ENCODE results near the gene RBMS3. TPM values are rescaled to one million over a fixed set of nuclear protein-coding genes. Genes with fewer than 3 reads are reported as not detected.

Gene RBMS3
- total RNA-seq, 1 experiment from 2014 or later: 0.42 TPM

- H3K36me3 ChIP-seq (ENCODE audit: control insufficient read depth in 1 of 2, insufficient read depth in 2 of 2, low read length in 2 of 2): no peaks in the 10 kb centered on the region
- H3K27ac ChIP-seq (ENCODE audit: low read depth, low read length): no peak overlapping the region
- no peak overlapping the region for H2AFZ ChIP-seq (ENCODE audit: low read depth, low read length, poor library complexity, severe bottlenecking)
- no peak overlapping the region for H3K4me3 ChIP-seq (replicated peaks in 1 of 2; ENCODE audit: low read depth in 1 of 2, low read length in 2 of 2)
- no peaks in the 10 kb centered on the region for H3K9me3 ChIP-seq (ENCODE audit: control insufficient read depth in 1 of 2, insufficient read depth in 1 of 2, low read depth in 1 of 2, low read length in 2 of 2)
- CTCF ChIA-PET: interaction anchor here (0.7 kb wide), 1 partner anchor 468 kb away, joined by 3 read pairs; no protein-coding TSS in a partner anchor
- H3K27me3 ChIP-seq (ENCODE audit: insufficient read depth, low read length): no peaks in the 10 kb centered on the region
- H4K20me1 ChIP-seq (ENCODE audit: insufficient read depth): no peaks in the 10 kb centered on the region
- no peak for ATAC-seq
- H3K4me1 ChIP-seq (ENCODE audit: control insufficient read depth in 1 of 2, insufficient read depth in 2 of 2, low read length in 2 of 2): peaks cover 0 to 7% of the 10 kb centered on the region in 2 experiments; a peak in 2 of 4 replicates
- TF ChIP-seq CEBPB (IDR thresholded peaks at IDR 0.05; ENCODE audit: low read depth) (no peak), CTCF (IDR thresholded peaks at IDR 0.05 in 2 of 3, conservative IDR thresholded peaks at IDR 0.05 in 1 of 3; ENCODE audit: borderline replicate concordance in 1 of 3, insufficient read depth in 1 of 3, low read depth in 2 of 3, low read length in 2 of 3) (no peak), FOSL1 (IDR thresholded peaks at IDR 0.05; ENCODE audit: low read depth) (no peak), MAX (IDR thresholded peaks at IDR 0.05) (no peak), SP1 (IDR thresholded peaks at IDR 0.05; ENCODE audit: low read depth) (no peak), ELF1 (IDR thresholded peaks at IDR 0.05; ENCODE audit: borderline replicate concordance, low read depth) (no peak), ZBTB33 (IDR thresholded peaks at IDR 0.05; ENCODE audit: extremely low read depth, insufficient replicate concordance, low read length) (no peak)
- no peaks in the 10 kb centered on the region for H3K79me2 ChIP-seq (ENCODE audit: insufficient read depth, low read length)
- BruUV-seq (replicated peaks): no TSS peak
- no peak overlapping the region for H3K9ac ChIP-seq (ENCODE audit: low read length)
- intact Hi-C loops (cut with micrococcal nuclease): no loop called here
- RAD21 ChIA-PET (ENCODE audit: low non-redundant PET in 1 of 2, low total read pairs in 2 of 2, uncharacterized antibody in 2 of 2, unreplicated experiment in 2 of 2): no interaction called here
- no peaks in the 10 kb centered on the region for H3K9me2 ChIP-seq (ENCODE audit: insufficient read depth)
- DNase-seq (ENCODE audit: low read depth, low spot score): no peak
- POLR2A ChIA-PET: no interaction called here
- no peak overlapping the region for H3K4me2 ChIP-seq (ENCODE audit: low read length)
Measured at GRCh38 chr3:29679944-29680343, 399.1 kb downstream of the RBMS3 start.

Data from HCT116 (cell line).